ENCODE data around the gene SPIC.
"Not testable (repeated sequence)": the region's sequence is repeated elsewhere in the genome, so short reads cannot be mapped to it uniquely, and the experiment has no call there.

Gene SPIC

GRCh38 chr12:101474711-101475386 is at the start of gene SPIC:
Gene SPIC (plus strand): TSS chr12:101475336. CDS start chr12:101476905, 1,569 bp downstream.
- DNase-seq = no peak

- DNase-seq = no peak
Observed at GRCh38 chr12:101430456-101430855, 44.7 kb upstream of the SPIC start.

GRCh38 chr12:101436136-101436535 is 39.0 kb upstream of the SPIC start:
- no peak for DNase-seq

- DNase-seq = no peak
Observed at GRCh38 chr12:101439236-101439635, 35.9 kb upstream of the SPIC start.

GRCh38 chr12:101441461-101442224 is 33.5 kb upstream of the SPIC start:
- DNase-seq = no peak

- DNase-seq = no peak
Observed at GRCh38 chr12:101455685-101456084, 19.5 kb upstream of the SPIC start.

- DNase-seq = no peak
Observed at GRCh38 chr12:101459642-101460346, 15.3 kb upstream of the SPIC start.

GRCh38 chr12:101468948-101469347 is 6.2 kb upstream of the SPIC start:
- DNase-seq = no peak

GRCh38 chr12:101470939-101471338 is 4.2 kb upstream of the SPIC start:
- DNase-seq = no peak

GRCh38 chr12:101471878-101472277 is 3.3 kb upstream of the SPIC start:
- DNase-seq = not testable (repeated sequence)

GRCh38 chr12:101474248-101474647 is 888 bp upstream of the SPIC start:
- DNase-seq = no peak

- DNase-seq = no peak
Observed at GRCh38 chr12:101475751-101476305, 692 bp downstream of the SPIC start.

- DNase-seq = no peak
Observed at GRCh38 chr12:101480849-101481248, 5.7 kb downstream of the SPIC start.

- DNase-seq = no peak
Observed at GRCh38 chr12:101485021-101485420, 9.9 kb downstream of the SPIC start.

GRCh38 chr12:101488469-101488868 is 13.3 kb downstream of the SPIC start:
- no peak for DNase-seq

- peak; percentile 5 for DNase-seq
Observed at GRCh38 chr12:101490286-101490920, 15.3 kb downstream of the SPIC start.

GRCh38 chr12:101491329-101491728 is 16.2 kb downstream of the SPIC start:
- no peak for DNase-seq

GRCh38 chr12:101493556-101493955 is 18.4 kb downstream of the SPIC start:
- no peak for DNase-seq

GRCh38 chr12:101498252-101498651 is 23.1 kb downstream of the SPIC start:
- DNase-seq = no peak

GRCh38 chr12:101501410-101501995 is 26.4 kb downstream of the SPIC start:
- no peak for DNase-seq

GRCh38 chr12:101521136-101521535 is 46.0 kb downstream of the SPIC start:
- no peak for DNase-seq

- no peak for DNase-seq
Observed at GRCh38 chr12:101527682-101528081, 52.5 kb downstream of the SPIC start.
